HEK293T (cell line): ENCODE measurements around the gene KRT83.

Experiments used
- BHLHE40 ChIP-seq: fragments of 450-650 bp; IDR thresholded peaks from 2 replicates; pipeline ENCODE4 v1.6.1; 2016; ENCODE audit warnings: mild to moderate bottlenecking, moderate library complexity, borderline replicate concordance
- ELF4 ChIP-seq: fragments of 450-650 bp; IDR thresholded peaks from 2 replicates; pipeline ENCODE4 v1.6.1; 2017; ENCODE audit warnings: antibody characterized with exemption
- FOXA1 ChIP-seq: fragments of 450-650 bp; IDR thresholded peaks from 2 replicates; pipeline ENCODE4 v1.6.1; 2016; ENCODE audit warnings: mild to moderate bottlenecking
- FOXK2 ChIP-seq: fragments of 450-650 bp; IDR thresholded peaks from 2 replicates; pipeline ENCODE4 v1.6.1; 2016; ENCODE audit warnings: mild to moderate bottlenecking
- FOXM1 ChIP-seq: fragments of 450-650 bp; IDR thresholded peaks from 2 replicates; pipeline ENCODE4 v1.6.1; 2017; ENCODE audit warnings: mild to moderate bottlenecking, borderline replicate concordance
- L3MBTL2 ChIP-seq: fragments of 450-650 bp; conservative IDR thresholded peaks from 2 replicates; pipeline ENCODE4 v1.6.1; 2016; ENCODE audit warnings: mild to moderate bottlenecking
- LEF1 ChIP-seq: fragments of 450-650 bp; IDR thresholded peaks from 2 replicates; pipeline ENCODE4 v1.6.1; 2017; ENCODE audit warnings: mild to moderate bottlenecking, borderline replicate concordance
- SP1 ChIP-seq: fragments of 450-650 bp; IDR thresholded peaks from 2 replicates; pipeline ENCODE4 v1.6.1; 2017
- SUZ12 ChIP-seq: fragments of 450-650 bp; IDR thresholded peaks from 2 replicates; pipeline ENCODE4 v1.6.1; 2016; ENCODE audit warnings: mild to moderate bottlenecking
- TARDBP ChIP-seq: fragments of 450-650 bp; IDR thresholded peaks from 2 replicates; pipeline ENCODE4 v1.6.1; 2016
- ZNF384 ChIP-seq: fragments of 450-650 bp; IDR thresholded peaks from 2 replicates; pipeline ENCODE4 v1.6.1; 2016

- no peak for TF ChIP-seq SP1
- no peak for TF ChIP-seq SUZ12
- TF ChIP-seq ZNF384, result no peak
- no peak for TF ChIP-seq FOXK2
- TF ChIP-seq L3MBTL2, result no peak
- TF ChIP-seq BHLHE40, result no peak
- TF ChIP-seq FOXM1, result no peak
- TF ChIP-seq ELF4, result no peak
- TF ChIP-seq TARDBP, result no peak
- no peak for TF ChIP-seq LEF1
- no peak for TF ChIP-seq FOXA1
Measured at GRCh38 chr12:52291267-52291935, 29.8 kb downstream of the KRT83 start, which contains the start of gene KRT81.
